RWPE1 (cell line): ENCODE results near the gene ZNFX1.
"Not testable (repeated sequence)": the region's sequence is repeated elsewhere in the genome, so short reads cannot be mapped to it uniquely, and the experiment has no call there.

Source experiments
- CTCF ChIA-PET: fragments of 350-600 bp; sonication (Branson Sonifier 250); formaldehyde crosslinking; extraction: SDS; loops from one replicate; lab custom pipeline; 2021; lab: Yijun Ruan, JAX
- POLR2A ChIA-PET: fragments of 400-600 bp; formaldehyde crosslinking; extraction: SDS; loops from one replicate; lab custom pipeline; 2020; ENCODE audit warnings: antibody characterized with exemption; ENCODE audit not compliant: low non-redundant PET; lab: Yijun Ruan, JAX
- DNase-seq: peaks from one replicate; pipeline ENCODE4 v3.0.0; 2012; ENCODE audit warnings: low spot score
- H3K27ac ChIP-seq: fragments of 450-650 bp; 2 replicates; pipeline ENCODE4 v1.5.1; 2017
- CTCF ChIP-seq: fragments of 450-650 bp; conservative IDR thresholded peaks from 2 replicates; pipeline ENCODE4 v1.5.1; 2017; ENCODE audit warnings: low read depth, mild to moderate bottlenecking

Gene ZNFX1

GRCh38 chr20:49318430-49319207 lies 40.8 kb upstream of the ZNFX1 start:
- no peak for TF ChIP-seq CTCF
- DNase-seq, result no peak
- ChIA-PET POLR2A (no interaction called here), CTCF (interaction anchor here (0.6 to 1.6 kb wide), 9 partner anchors 9 to 779 kb away, joined by 3 to 10 read pairs (median 4); no protein-coding TSS in a partner anchor)
- no peak overlapping the region for H3K27ac ChIP-seq

DNA sequence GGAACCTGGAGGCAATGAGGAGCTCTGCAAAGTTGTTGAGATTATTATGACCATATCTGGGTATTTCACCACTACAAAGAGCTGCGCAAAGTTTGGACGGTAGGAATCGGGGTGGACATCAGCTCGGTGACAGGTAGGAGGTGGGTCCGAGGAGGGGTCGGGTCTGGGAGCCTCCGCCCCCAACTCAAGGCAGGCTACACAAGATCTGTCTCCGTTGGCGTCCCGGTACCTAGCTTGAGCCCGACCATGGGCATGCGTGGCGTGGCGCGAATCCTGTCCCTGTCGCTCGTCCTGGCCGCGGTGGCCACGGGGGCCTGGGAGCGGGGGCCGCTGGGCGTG lies 40.2 kb upstream of the ZNFX1 start:
- DNase-seq, result no peak
- CTCF ChIA-PET, result interaction anchor here (0.6 to 1.3 kb wide), 6 partner anchors 8 to 368 kb away, joined by 3 to 6 read pairs (median 4); no protein-coding TSS in a partner anchor
- no peak overlapping the region for H3K27ac ChIP-seq
- POLR2A ChIA-PET, result no interaction called here
- no peak for TF ChIP-seq CTCF

DNA sequence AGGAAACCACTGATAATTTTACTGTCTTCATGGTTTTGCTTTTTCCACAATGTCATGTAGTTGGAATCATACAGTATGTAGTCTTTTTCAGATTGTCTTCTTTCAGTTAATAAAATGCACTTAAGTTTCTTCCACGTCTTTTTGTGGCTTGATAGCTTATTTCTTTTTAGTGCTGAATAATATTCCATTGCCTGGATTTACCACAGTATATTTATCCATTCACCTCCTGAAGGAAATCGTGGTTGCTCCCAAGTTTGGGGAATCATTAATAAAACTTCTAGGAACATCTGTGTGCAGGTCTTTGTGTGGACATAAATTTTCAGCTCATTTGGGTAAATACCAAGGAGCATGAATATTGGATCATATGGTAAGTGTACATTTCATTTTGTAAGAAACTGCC lies 38.8 kb upstream of the ZNFX1 start:
- ChIA-PET CTCF (no interaction called here), POLR2A (no interaction called here)
- no peak for DNase-seq

GRCh38 chr20:49315580-49315979 lies 37.7 kb upstream of the ZNFX1 start:
- POLR2A ChIA-PET, result no interaction called here
- CTCF ChIA-PET, result interaction anchor here (0.9 kb wide), 1 partner anchor 42 kb away, joined by 4 read pairs; no protein-coding TSS in a partner anchor
- no peak overlapping the region for H3K27ac ChIP-seq
- DNase-seq, result no peak
- no peak for TF ChIP-seq CTCF

More for the DNA sequence above, 38.8 kb upstream of the ZNFX1 start:
- H3K27ac ChIP-seq, result no peak overlapping the region
- TF ChIP-seq CTCF, result no peak

- POLR2A ChIA-PET, result interaction anchor here (0.8 kb wide), 1 partner anchor 35 kb away, joined by 4 read pairs; no protein-coding TSS in a partner anchor
- CTCF ChIA-PET, result interaction anchor here (1.0 to 2.3 kb wide), 2 partner anchors 11 to 228 kb away, joined by 3 to 6 read pairs; no protein-coding TSS in a partner anchor
Measured at GRCh38 chr20:49314052-49314451, 36.2 kb upstream of the ZNFX1 start.

DNA sequence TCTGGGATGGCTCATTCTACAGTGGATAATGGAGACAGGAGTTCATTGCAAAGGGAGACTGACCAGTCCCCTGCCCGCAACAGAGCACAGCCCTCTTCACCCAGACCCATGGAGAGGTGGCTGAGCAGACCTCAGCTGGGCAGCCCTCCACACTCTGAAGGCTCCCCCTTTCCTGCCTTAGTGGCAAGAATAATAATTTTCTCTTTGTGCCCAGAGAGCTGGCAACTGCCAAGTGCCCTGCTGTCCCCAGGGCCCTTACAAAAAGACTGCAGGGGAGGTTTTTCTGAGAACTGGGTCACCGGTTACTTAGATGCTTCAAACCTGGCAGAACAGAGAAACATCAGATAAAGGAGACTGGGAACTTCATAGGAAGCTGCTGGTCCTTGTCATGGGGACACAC lies 35.4 kb upstream of the ZNFX1 start:
- ChIA-PET POLR2A (interaction anchor here (0.8 kb wide), 1 partner anchor 34 kb away, joined by 4 read pairs; no protein-coding TSS in a partner anchor), CTCF (interaction anchor here (1.0 to 2.3 kb wide), 2 partner anchors 11 to 228 kb away, joined by 3 to 6 read pairs; no protein-coding TSS in a partner anchor)
- TF ChIP-seq CTCF, result no peak
- no peak for DNase-seq
- H3K27ac ChIP-seq, result no peak overlapping the region

More at GRCh38 chr20:49314052-49314451, 36.2 kb upstream of the ZNFX1 start:
- H3K27ac ChIP-seq, DNase-seq: not testable (repeated sequence)

DNA sequence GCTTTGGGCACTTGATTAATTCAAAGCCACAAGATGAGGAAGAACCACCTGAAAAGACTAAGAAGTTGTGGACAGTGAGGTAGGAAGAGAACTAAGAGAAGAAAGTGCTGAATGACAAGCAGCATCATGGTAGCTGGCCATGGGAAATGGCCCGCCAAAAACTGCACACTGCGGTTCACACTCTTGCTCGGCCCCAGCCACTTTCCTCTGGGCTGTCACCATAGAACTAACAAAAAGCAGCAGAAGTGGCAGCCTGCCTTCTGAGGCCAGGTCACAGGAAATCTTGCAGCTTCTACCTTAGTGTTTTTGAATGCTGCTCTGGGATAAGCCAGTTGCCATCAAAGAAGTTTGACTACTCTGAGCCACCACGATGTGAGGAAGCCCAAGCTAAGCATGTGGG lies 34.8 kb upstream of the ZNFX1 start:
- CTCF ChIA-PET, result interaction anchor here (0.5 to 2.3 kb wide), 3 partner anchors 10 to 229 kb away, joined by 3 to 6 read pairs (median 5); no protein-coding TSS in a partner anchor
- POLR2A ChIA-PET, result no interaction called here
- H3K27ac ChIP-seq, result no peak overlapping the region
- TF ChIP-seq CTCF, result no peak
- no peak for DNase-seq
